ENCODE measurements around the gene TTLL5.

TTLL5 gene

GRCh38 chr14:75700295-75700694, 39.2 kb downstream of the TTLL5 start:
- no peaks in the 10 kb centered on the region for H3K4me1 ChIP-seq
- H3K27me3 ChIP-seq, result no peaks in the 10 kb centered on the region
- no peak for TF ChIP-seq CTCF (IDR thresholded peaks at IDR 0.05; ENCODE audit: low read depth, low read length)
- no peak overlapping the region for H3K4me3 ChIP-seq (ENCODE audit: low read depth, low read length)
- DNase-seq, result no peak
- no peaks in the 10 kb centered on the region for H3K9me3 ChIP-seq
- peaks cover 16% of the 10 kb centered on the region for H3K36me3 ChIP-seq

GRCh38 chr14:75702122-75702521, 41.1 kb downstream of the TTLL5 start:
- no peak for TF ChIP-seq CTCF (IDR thresholded peaks at IDR 0.05; ENCODE audit: low read depth, low read length)

GRCh38 chr14:75702616-75703261, 41.7 kb downstream of the TTLL5 start:
- H3K4me3 ChIP-seq (ENCODE audit: low read depth, low read length), result no peak overlapping the region

More at GRCh38 chr14:75702122-75702521, 41.1 kb downstream of the TTLL5 start:
- DNase-seq, result no peak
- Histone ChIP-seq H3K27me3 (no peaks in the 10 kb centered on the region), H3K4me3 (ENCODE audit: low read depth, low read length) (no peak overlapping the region), H3K4me1 (no peaks in the 10 kb centered on the region), H3K36me3 (peaks cover 13% of the 10 kb centered on the region), H3K9me3 (no peaks in the 10 kb centered on the region)

GRCh38 chr14:75703467-75703866, 42.4 kb downstream of the TTLL5 start:
- Histone ChIP-seq H3K4me1 (no peaks in the 10 kb centered on the region), H3K27me3 (no peaks in the 10 kb centered on the region), H3K4me3 (ENCODE audit: low read depth, low read length) (no peak overlapping the region), H3K9me3 (no peaks in the 10 kb centered on the region), H3K36me3 (peaks cover 13% of the 10 kb centered on the region)
- no peak for TF ChIP-seq CTCF (IDR thresholded peaks at IDR 0.05; ENCODE audit: low read depth, low read length)
- no peak for DNase-seq

More at GRCh38 chr14:75702616-75703261, 41.7 kb downstream of the TTLL5 start:
- no peak for DNase-seq
- Histone ChIP-seq H3K36me3 (peaks cover 13% of the 10 kb centered on the region), H3K9me3 (no peaks in the 10 kb centered on the region), H3K4me1 (no peaks in the 10 kb centered on the region), H3K27me3 (no peaks in the 10 kb centered on the region)
- TF ChIP-seq CTCF (IDR thresholded peaks at IDR 0.05; ENCODE audit: low read depth, low read length), result no peak

GRCh38 chr14:75705014-75705413, 44.0 kb downstream of the TTLL5 start:
- Histone ChIP-seq H3K4me1 (no peaks in the 10 kb centered on the region), H3K4me3 (ENCODE audit: low read depth, low read length) (no peak overlapping the region), H3K36me3 (peaks cover 8% of the 10 kb centered on the region), H3K9me3 (no peaks in the 10 kb centered on the region), H3K27me3 (no peaks in the 10 kb centered on the region)
- no peak for DNase-seq
- TF ChIP-seq CTCF (IDR thresholded peaks at IDR 0.05; ENCODE audit: low read depth, low read length), result no peak

GRCh38 chr14:75709207-75709812, 48.3 kb downstream of the TTLL5 start:
- Histone ChIP-seq H3K4me3 (ENCODE audit: low read depth, low read length) (no peak overlapping the region), H3K27me3 (no peaks in the 10 kb centered on the region), H3K4me1 (no peaks in the 10 kb centered on the region), H3K36me3 (peaks cover 5% of the 10 kb centered on the region), H3K9me3 (no peaks in the 10 kb centered on the region)
- peak; percentile 76 for DNase-seq
- peak; percentile 89 for TF ChIP-seq CTCF (IDR thresholded peaks at IDR 0.05; ENCODE audit: low read depth, low read length)

Data from BE2C (cell line).